ENCODE results near the gene B4GALT5. TPM values are rescaled to one million over a fixed set of nuclear protein-coding genes. Genes with fewer than 3 reads are reported as not detected.

The B4GALT5 gene, protein sequence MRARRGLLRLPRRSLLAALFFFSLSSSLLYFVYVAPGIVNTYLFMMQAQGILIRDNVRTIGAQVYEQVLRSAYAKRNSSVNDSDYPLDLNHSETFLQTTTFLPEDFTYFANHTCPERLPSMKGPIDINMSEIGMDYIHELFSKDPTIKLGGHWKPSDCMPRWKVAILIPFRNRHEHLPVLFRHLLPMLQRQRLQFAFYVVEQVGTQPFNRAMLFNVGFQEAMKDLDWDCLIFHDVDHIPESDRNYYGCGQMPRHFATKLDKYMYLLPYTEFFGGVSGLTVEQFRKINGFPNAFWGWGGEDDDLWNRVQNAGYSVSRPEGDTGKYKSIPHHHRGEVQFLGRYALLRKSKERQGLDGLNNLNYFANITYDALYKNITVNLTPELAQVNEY
- total RNA-seq = 19.5 and 20.5 TPM in 2 replicates

DNA sequence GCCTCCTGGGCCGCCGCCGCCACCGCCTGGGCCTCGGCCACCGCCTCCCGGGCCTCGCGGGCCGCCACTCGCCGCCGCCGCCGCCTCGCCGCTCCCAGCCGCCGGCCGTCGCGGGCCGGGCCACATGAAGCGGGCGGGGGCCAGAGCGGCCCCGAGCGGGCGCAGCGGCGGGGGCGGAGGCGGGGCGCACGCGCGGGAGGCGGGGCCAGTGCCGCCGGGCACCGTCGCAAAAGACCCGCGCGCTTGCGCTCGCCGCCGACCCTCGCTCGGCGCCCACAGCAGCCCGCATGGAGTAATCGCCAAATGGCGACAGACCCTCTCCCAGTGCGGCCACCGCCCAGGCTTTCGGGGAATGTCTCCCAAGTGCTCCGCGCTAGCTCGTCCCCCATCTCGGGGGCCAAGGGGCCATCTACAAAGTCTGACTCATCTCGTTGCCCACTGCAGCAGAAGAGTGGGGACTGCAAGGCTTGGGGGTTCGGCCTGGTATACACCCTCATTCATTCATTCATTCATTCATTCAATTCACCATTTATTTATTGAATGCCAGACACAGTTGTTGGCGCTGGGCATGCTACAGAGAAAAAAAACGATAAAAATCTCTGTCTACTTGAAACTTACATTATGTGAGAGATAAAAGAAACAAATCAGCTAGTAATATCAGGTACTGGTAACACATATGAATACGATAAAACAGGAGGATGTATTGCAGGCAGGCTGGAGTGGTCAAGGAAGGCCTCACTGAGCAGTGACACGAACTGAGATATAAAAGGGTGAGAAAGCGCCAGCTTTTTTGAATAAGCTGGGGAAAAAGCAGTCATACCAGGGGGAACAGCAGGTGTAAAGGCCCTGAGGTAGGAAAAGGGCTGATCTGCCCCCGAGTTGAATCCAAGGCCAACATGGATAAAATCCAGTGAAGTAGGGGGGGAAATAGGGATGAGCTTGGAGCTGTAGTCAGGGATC lies at the start of gene B4GALT5:
TSS of gene B4GALT5 (minus strand) at position 126 of the 960 bp plus-strand sequence. CDS start 188 bp downstream, outside the sequence.

Other genes with a start within 250 kb of the B4GALT5 start
- gene KCNB1, start 231.2 kb downstream of the B4GALT5 start, total RNA-seq = 0.73 and 0.94 TPM in 2 replicates
- 33.8 and 35.1 TPM in 2 replicates for gene PTGIS, start 145.7 kb downstream of the B4GALT5 start, total RNA-seq
- gene SLC9A8, start 99.0 kb upstream of the B4GALT5 start, total RNA-seq = 3.1 and 3.6 TPM in 2 replicates
- 3.3 TPM in 2 replicates for gene SPATA2, start 201.7 kb upstream of the B4GALT5 start, total RNA-seq
- gene RNF114, start 222.5 kb upstream of the B4GALT5 start, total RNA-seq = 84.6 and 128 TPM in 2 replicates

All from cardiac ventricle fibroblast (primary cell).